A549 (cell line): ENCODE measurements around the gene WDR48.

ENCODE experiments used
- CBX2 ChIP-seq: fragments of 200-600 bp; sonication (generic); IDR thresholded peaks from 2 replicates; pipeline ENCODE4 v1.6.1; 2016; ENCODE audit warnings: low read depth, mild to moderate bottlenecking, borderline replicate concordance
- CTCF ChIP-seq: fragments of >200 bp; sonication (Bioruptor Twin); formaldehyde crosslinking; IDR thresholded peaks from 3 replicates; pipeline ENCODE4 v1.5.1; 2016
- ESRRA ChIP-seq: fragments of 150-350 bp; IDR thresholded peaks from 2 replicates; pipeline ENCODE4 v1.6.1; 2014; ENCODE audit warnings: mild to moderate bottlenecking, low read length, borderline replicate concordance
- KDM1A ChIP-seq: fragments of 200-600 bp; sonication (generic); IDR thresholded peaks from 2 replicates; pipeline ENCODE4 v1.6.1; 2016; ENCODE audit warnings: low read depth, mild to moderate bottlenecking
- SMC3 ChIP-seq: fragments of >200 bp; sonication (Bioruptor Twin); formaldehyde crosslinking; IDR thresholded peaks from 3 replicates; pipeline ENCODE4 v1.6.1; 2018; ENCODE audit warnings: inconsistent platforms
- TF ChIP-seq, protein P1 (sequence below): IDR thresholded peaks from 2 replicates; pipeline ENCODE4 v1.6.1; 2012

GRCh38 chr3:39146083-39146501 lies 94.3 kb downstream of the WDR48 start:
- TF ChIP-seq, protein P1, sequence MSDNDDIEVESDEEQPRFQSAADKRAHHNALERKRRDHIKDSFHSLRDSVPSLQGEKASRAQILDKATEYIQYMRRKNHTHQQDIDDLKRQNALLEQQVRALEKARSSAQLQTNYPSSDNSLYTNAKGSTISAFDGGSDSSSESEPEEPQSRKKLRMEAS, result no peak
- TF ChIP-seq ESRRA (no peak), CTCF (no peak), KDM1A (no peak), CBX2 (no peak), SMC3 (no peak)
